Measurements from ENCODE around the gene ITGB1BP1. TPM values are rescaled to one million over a fixed set of nuclear protein-coding genes. Genes with fewer than 3 reads are reported as not detected.
"Not testable (repeated sequence)": the region's sequence is repeated elsewhere in the genome, so short reads cannot be mapped to it uniquely, and the experiment has no call there.

Gene ITGB1BP1
- total and polyA plus RNA-seq, 9 of the 15 experiments (the other 6 are each of a cell fraction or from before 2014, with no cell fraction given), result 37.8 to 95.3 (median 50.4) TPM

DNA sequence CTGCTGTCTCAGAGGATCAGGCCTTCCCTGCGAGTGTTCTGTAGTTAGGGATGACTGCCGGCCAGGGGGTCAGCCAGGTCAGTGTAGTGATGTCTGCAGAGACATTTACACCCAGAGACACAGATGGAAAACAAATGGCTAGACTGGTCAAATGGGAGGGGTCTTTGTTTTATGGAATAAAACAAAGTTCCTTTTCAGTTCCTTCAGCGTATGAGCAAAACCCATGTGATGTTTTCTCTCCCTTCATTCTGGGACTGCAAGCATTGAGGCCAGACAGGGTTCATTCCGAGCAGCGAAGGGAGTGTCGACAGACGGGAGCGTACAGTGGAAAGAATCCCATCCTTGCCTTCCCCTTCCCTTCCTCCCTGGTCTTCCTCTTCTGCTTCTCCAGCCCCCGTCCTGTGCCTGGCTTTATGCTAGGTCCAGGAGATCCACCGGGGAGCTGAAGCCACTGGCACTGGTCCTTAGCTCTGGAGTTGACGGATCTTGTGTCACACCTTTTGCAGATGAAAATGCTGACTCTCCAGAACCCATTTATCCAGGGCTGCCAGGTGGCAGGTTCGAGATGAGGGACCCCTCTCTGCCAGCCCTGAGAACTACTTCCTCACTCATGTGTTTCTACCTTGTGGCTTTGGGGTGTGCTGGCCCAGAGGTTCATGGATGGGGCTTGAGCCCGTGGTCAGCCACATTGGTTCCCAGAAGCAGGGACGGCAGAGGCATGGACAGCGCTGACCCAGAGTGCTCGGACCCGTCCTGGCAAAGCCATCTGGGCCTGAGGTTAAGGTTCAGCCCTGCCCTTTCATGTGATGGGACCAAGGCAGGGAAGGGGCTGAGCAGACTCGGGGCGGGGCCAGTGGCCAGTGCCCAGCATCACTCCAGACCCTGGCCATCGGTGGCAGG, 24.2 kb downstream of the ITGB1BP1 start:
- intact Hi-C loops (cut with micrococcal nuclease) (no loop called here), in situ Hi-C loops (cut with MboI) (no loop called here)
- no peak overlapping the region for H3K4me3 ChIP-seq
- ATAC-seq (no peak), DNase-seq (ENCODE audit: extremely low read depth in 1 of 4, low spot score in 3 of 4) (no peak), FAIRE-seq (no peak)
- H3K27ac ChIP-seq (ENCODE audit: extremely low read depth, low read depth, low read length), result no peak overlapping the region
- no peaks in the 10 kb centered on the region for H3K27me3 ChIP-seq (ENCODE audit: control insufficient read depth in 2 of 2, insufficient read depth in 2 of 2, low read length in 2 of 2)
- BruUV-seq (replicated peaks), result no TSS peak
- H3K4me2 ChIP-seq (ENCODE audit: insufficient read depth, low read length), result no peak overlapping the region
- H3K4me1 ChIP-seq (replicated peaks in 1 of 2; ENCODE audit: control insufficient read depth in 2 of 2, insufficient read depth in 2 of 2, low read length in 2 of 2), result peaks cover 0 to 12% of the 10 kb centered on the region in 2 experiments; a peak in 2 of 5 replicates
- no peak overlapping the region for H3K9ac ChIP-seq (ENCODE audit: insufficient read depth in 1 of 2, low read depth in 2 of 2, low read length in 2 of 2)
- TF ChIP-seq ZNF274 (IDR thresholded peaks at IDR 0.05; ENCODE audit: borderline replicate concordance, low read depth, low read length) (no peak), NFRKB (IDR thresholded peaks at IDR 0.05; ENCODE audit: low read depth) (no peak), SRSF1 (IDR thresholded peaks at IDR 0.05; ENCODE audit: low read depth, low read length) (no peak), FOXK1 (CRISPR knock-in tag; IDR thresholded peaks at IDR 0.05; ENCODE audit: borderline replicate concordance) (no peak), ZNF316 (IDR thresholded peaks at IDR 0.05) (peak; percentile 66)
- ChIA-PET POLR2A (interaction anchor here (0.8 to 4.4 kb wide), 2 partner anchors 10 to 185 kb away, joined by 3 to 16 read pairs; no protein-coding TSS in a partner anchor), CTCF (ENCODE audit: low intra/inter-chr PET ratio) (no interaction called here)
- H2AFZ ChIP-seq (ENCODE audit: low read depth, low read length), result no peak overlapping the region
- H3K36me3 ChIP-seq (ENCODE audit: control insufficient read depth, insufficient read depth, low read length), result peaks cover 7% of the 10 kb centered on the region
- H3K79me2 ChIP-seq (ENCODE audit: control insufficient read depth, insufficient read depth, low read length), result no peaks in the 10 kb centered on the region
- no peaks in the 10 kb centered on the region; the same call in 1 of the 2 replicates for H4K20me1 ChIP-seq (replicated peaks; ENCODE audit: control insufficient read depth, insufficient read depth, low read length)
- H3K9me3 ChIP-seq (replicated peaks; ENCODE audit: control insufficient read depth, insufficient read depth, low read depth, low read length), result no peaks in the 10 kb centered on the region
- peaks cover 3% of the 10 kb centered on the region for H3K9me1 ChIP-seq (ENCODE audit: control insufficient read depth, insufficient read depth, low read length)
- 52% methylated on average over 20 of the region's 20 CpGs for WGBS (ENCODE audit: insufficient coverage, low coverage, missing lambda C conversion rate)

DNA sequence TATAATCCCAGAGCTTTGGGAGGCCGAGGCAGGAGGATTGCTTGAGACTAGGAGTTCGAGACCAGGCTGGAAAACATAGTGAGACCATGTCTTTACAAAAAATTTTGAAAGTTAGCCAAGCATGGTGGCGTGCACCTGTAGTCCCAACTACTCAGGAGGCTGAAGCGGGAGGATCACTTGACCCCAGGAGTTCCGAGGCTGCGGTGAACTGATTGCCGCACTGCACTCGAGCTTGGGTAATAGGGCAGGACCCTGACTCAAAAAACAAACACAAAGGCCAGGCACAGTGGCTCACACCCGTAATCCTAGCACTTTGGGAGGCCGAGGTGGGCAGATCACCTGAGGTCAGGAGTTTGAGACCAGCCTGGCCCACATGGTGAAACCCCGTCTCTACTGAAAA, 25.1 kb downstream of the ITGB1BP1 start:
- FAIRE-seq; intact Hi-C loops (cut with micrococcal nuclease); H3K9ac ChIP-seq (ENCODE audit: insufficient read depth in 1 of 2, low read depth in 2 of 2, low read length in 2 of 2); H3K36me3 ChIP-seq (ENCODE audit: control insufficient read depth, insufficient read depth, low read length); in situ Hi-C loops (cut with MboI); DNase-seq (ENCODE audit: extremely low read depth in 1 of 4, low spot score in 3 of 4); POLR2A ChIA-PET; BruUV-seq (replicated peaks); CTCF ChIA-PET (ENCODE audit: low intra/inter-chr PET ratio); H2AFZ ChIP-seq (ENCODE audit: low read depth, low read length); H3K4me3 ChIP-seq; H3K79me2 ChIP-seq (ENCODE audit: control insufficient read depth, insufficient read depth, low read length); H3K4me2 ChIP-seq (ENCODE audit: insufficient read depth, low read length); H3K9me3 ChIP-seq (replicated peaks; ENCODE audit: control insufficient read depth, insufficient read depth, low read depth, low read length); ATAC-seq; H3K27ac ChIP-seq (ENCODE audit: extremely low read depth, low read depth, low read length); H4K20me1 ChIP-seq (replicated peaks; ENCODE audit: control insufficient read depth, insufficient read depth, low read length); H3K27me3 ChIP-seq (ENCODE audit: control insufficient read depth in 2 of 2, insufficient read depth in 2 of 2, low read length in 2 of 2); H3K9me1 ChIP-seq (ENCODE audit: control insufficient read depth, insufficient read depth, low read length): not testable (repeated sequence)
- WGBS (ENCODE audit: insufficient coverage, low coverage, missing lambda C conversion rate), result 62% methylated on average over 11 of the region's 11 CpGs
- peaks cover 0 to 15% of the 10 kb centered on the region in 2 experiments; a peak in 2 of 5 replicates for H3K4me1 ChIP-seq (replicated peaks in 1 of 2; ENCODE audit: control insufficient read depth in 2 of 2, insufficient read depth in 2 of 2, low read length in 2 of 2)
